ENCODE data around the gene TNNI3K.
A peak's percentile ranks its signal among the peaks of the same experiment; 100 is the strongest.

Gene TNNI3K

DNA sequence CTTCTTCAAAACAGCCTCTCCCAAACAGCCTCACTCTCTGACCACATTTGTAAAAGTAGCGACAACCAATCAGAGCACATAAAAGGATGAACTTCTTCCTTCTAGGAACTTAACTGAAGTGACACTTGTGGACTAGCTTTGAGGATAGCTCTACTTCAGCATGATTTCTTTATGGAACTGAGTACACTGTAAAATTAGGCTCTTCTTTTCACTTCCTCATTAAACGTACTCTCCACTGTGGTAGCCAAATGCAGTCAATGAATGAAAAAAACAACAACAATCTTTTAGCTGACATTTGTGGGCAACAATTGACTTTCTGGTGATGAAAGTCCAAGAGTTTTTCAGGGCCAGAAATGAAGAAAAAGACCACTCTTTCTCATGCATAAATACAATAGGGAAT is 267.7 kb downstream of the TNNI3K start:
- no peak for DNase-seq (ENCODE audit: low read depth in 2 of 2)

- DNase-seq (ENCODE audit: low read depth in 2 of 2): peak in 1 of 2 donors; percentile 1
Observed at GRCh38 chr1:74504125-74504932, 269.1 kb downstream of the TNNI3K start.

- no peak for DNase-seq (ENCODE audit: low read depth in 2 of 2)
Observed at GRCh38 chr1:74504933-74505512, 269.8 kb downstream of the TNNI3K start.

DNA sequence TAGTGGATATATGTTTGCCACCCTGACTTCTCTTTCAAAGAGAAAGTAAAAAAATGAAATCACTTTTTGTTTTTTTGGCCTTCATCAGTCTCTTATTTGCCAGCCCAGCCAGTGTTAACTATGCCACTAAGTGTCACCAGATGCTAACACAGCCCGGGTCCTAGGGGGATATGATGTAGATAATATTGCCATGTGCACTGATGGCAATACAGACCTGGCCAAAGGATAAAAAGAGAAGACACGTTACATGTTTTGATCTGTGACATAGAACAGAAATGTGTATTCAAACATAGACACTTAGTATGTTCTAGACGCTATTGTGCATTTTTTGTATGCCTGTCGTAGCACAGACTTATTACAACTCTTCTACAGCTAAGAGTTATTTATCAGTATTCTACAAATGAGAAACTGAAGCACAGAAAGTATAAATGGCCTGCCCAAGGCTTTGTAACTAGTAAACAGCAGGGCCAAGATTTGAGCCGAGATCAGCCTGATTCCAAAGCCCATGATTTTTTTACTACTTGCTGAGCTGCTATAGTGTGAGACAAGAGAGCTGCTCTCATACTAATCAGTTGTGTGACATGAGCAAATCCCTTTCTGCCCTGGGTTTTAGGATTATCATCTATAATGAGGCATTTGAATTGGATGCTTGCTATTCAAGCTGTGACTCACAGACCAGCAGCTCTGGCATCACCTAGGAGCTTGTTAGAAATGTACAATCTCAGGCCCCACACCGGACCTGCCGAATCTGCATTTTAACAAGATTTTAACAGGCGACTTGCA is 270.9 kb downstream of the TNNI3K start:
- no peak for DNase-seq (ENCODE audit: low read depth in 2 of 2)

- DNase-seq (ENCODE audit: low read depth in 2 of 2): no peak
Observed at GRCh38 chr1:74508449-74508848, 273.3 kb downstream of the TNNI3K start.

GRCh38 chr1:74512170-74512915 is 277.2 kb downstream of the TNNI3K start, which contains the start of gene LRRC53:
LRRC53 (minus strand) TSS chr1:74512611; CDS start chr1:74483349, 29,262 bp downstream.
- DNase-seq (ENCODE audit: low read depth in 2 of 2): no peak

GRCh38 chr1:74513411-74514300 is 278.5 kb downstream of the TNNI3K start:
- no peak for DNase-seq (ENCODE audit: low read depth in 2 of 2)

DNA sequence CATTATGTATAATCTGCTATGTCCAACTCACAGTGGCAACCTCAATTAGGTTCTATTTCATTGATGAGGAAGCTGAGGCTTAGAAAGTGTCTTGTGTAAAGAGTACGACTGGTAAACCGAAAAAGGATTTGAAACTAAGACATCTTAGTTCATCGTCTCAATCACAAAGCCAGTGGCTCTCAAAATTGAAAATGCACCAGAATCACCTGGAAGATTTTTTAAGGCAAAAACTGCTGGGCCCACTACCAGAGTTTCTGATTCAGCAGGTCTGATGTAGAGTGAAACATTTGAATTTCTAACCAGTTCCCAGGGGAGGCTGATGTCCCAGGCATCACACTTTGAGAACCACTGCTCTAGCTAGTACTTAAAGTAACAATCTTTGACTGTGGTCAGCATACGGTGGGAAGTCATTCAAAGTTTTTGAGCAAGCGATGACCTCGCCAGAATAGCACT is 282.4 kb downstream of the TNNI3K start:
- no peak for DNase-seq (ENCODE audit: low read depth in 2 of 2)

DNA sequence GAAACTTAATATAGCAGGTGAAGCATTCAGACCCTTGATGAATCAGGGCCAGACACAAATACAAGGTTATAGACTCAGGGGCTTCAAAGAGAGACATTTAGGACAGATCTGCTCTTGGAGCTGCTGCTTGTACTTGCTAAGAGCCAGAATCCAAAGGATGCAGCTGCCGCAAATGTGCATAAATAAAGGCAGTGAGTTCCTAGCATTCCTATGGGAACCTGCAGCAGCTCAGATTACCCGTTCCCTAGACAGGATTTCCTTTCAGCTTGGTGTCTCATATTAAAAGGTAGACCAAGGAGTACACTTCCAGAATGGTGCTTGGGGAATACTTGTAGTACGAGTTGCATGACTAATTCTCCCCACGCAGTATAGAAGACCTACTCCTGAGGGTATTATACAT is 287.0 kb downstream of the TNNI3K start:
- DNase-seq (ENCODE audit: low read depth in 2 of 2): no peak

DNA sequence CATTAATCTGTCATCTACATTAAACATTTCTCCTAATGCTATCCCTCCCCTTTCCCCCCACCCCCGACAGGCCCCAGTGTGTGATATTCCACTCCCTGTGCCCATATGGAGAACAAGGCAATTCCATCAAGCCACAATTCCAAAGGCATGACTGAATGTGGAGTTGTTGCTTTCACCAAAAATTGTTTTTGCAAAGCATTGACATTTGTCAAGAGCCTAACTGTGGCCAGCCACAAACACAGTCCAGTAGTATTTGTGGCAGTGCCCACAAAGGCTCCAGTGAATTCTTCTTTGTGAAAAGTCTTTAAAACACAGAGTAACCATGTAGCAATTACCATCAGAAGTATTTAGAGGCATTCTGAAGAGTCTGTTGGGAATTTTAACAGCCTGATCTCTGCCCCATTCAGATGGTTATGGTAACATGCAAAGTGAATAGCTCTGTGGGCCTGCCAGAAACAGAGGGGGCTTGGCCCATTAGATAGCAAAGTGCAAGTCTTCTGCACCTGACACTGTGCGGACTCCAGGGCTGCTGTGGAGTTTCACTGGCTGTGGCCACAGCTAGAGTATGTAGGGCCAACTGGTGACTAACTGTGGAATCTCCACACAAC is 288.8 kb downstream of the TNNI3K start:
- DNase-seq (ENCODE audit: low read depth in 2 of 2): no peak

GRCh38 chr1:74526708-74527107 is 291.5 kb downstream of the TNNI3K start:
- no peak for DNase-seq (ENCODE audit: low read depth in 2 of 2)

- DNase-seq (ENCODE audit: low read depth in 2 of 2): no peak
Observed at GRCh38 chr1:74528123-74528522, 292.9 kb downstream of the TNNI3K start.

- no peak for DNase-seq (ENCODE audit: low read depth in 2 of 2)
Observed at GRCh38 chr1:74530892-74531291, 295.7 kb downstream of the TNNI3K start.

DNA sequence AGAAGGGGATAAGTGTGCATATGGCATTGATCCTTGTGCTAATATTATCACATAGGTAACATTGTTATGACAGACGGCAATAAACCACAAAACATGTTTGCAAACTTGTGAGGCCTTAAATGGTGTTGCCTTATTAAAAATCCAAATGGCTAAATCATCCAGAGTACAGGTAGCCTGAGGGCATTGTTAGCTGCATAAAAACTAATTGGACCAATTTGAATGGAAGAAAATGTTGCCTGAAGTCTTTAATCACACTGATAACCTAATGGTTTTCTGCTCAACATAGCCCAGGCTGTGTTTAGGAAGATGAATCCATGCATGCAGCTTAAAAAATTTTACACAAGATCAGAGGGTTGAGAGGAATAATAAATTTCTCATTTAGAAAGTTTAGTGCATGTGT is 296.6 kb downstream of the TNNI3K start:
- no peak for DNase-seq (ENCODE audit: low read depth in 2 of 2)

DNA sequence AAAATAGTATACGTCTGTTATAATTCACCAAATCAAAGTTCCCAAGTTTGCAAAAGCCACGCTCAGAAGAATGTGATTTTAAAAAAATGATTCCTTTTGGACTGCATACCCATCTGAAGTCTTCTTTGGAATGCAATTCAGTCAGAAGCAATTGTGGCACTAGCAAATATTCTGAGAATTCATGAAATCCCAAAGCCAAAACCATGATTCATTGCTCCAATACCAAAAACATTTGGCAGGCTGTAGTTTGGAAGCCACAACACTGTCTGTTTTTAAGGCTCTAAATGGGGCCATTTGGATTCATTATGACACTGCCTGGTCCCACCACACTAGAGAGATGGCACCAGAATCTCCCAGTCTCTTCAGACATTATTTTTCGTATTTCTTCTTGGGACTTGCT is 299.1 kb downstream of the TNNI3K start:
- DNase-seq (ENCODE audit: low read depth in 2 of 2): no peak

GRCh38 chr1:74545821-74546220 is 310.6 kb downstream of the TNNI3K start:
- no peak for DNase-seq (ENCODE audit: low read depth in 2 of 2)

DNA sequence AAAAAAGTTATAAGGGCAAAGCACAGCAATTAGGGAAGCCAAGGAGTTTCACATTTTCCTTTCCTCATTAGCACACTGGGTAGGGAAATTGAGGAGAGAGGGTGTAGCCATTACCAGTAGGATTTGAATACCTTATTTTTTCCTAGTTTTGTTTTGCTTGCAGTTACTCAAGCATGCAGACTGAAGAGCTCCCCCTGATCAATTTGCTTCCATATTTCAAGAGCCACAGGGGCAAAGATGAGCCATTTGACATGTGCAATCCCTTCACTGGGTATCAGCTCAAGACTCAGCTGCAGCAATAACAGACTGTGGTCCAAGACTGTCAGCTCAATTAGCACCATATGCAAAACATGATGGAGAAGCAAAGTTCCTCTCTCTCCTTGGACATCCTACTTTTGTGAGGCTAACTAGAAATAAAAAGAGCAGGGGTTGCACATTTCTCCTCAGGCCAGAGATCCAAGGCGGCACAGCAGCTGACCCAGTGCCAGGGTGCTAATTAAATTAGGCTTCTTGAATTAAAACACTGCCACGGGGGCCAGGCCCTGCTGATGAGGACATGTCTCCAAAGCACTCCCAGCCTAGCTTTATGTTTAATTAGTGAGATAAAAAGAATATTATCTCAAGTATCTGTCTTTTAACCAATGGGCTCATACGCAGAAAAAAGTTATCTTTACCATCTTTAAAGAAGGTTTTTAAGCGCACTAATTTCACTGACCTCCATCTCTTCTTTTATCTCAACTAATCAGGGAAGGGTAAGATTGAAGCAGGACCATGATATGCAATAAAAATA is 314.0 kb downstream of the TNNI3K start:
- no peak for DNase-seq (ENCODE audit: low read depth in 2 of 2)

GRCh38 chr1:74549932-74550331 is 314.7 kb downstream of the TNNI3K start:
- no peak for DNase-seq (ENCODE audit: low read depth in 2 of 2)

GRCh38 chr1:74570797-74571492 is 335.8 kb downstream of the TNNI3K start:
- no peak for DNase-seq (ENCODE audit: low read depth in 2 of 2)
